GM21576 (cell line): ENCODE results near the gene LUC7L3.

Experiments used
- ATAC-seq: cut with Tn5 transposase; IDR thresholded peaks from one replicate; pipeline ENCODE4 v1.9.1; 2021; ENCODE audit warnings: mild to moderate bottlenecking, moderate library complexity; ENCODE audit not compliant: unreplicated experiment

The LUC7L3 gene

DNA sequence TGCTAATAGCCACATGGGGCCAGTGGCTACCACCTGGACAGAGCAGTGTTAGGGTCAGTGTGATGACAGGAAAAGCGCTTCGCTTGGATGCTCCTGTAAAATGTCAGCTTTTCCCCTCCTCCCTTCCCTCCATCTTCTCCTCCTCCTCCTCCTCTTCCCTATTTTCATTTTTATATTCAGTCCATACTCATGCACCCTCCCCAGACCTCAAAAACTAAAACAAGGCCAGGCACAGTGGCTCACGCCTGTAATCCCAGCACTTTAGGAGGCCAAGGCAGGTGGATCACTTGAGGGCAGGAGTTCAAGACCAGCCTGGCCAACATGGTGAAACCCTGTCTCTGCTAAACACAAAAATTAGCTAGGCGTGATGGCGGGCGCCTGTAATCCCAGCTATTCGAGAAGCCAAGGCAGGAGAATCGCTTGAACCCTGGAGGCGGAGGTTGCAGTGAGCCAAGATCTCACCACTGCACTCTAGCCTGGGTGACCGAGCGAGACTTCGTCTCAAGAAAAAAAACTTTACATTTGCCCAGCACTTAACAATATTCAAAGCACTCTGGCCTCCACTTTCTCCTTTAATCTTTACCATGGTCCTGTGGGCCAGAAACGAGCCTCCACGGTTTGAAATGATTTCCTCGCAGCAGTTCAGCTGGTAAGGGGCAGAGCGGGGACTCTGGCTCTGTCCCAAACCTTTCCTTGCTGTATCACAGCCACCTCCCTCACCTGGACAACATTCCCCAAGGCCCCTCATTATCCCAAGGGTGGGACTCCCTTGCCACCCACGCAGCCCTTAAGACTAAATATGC is 33.5 kb upstream of the LUC7L3 start:
- ATAC-seq = no peak

DNA sequence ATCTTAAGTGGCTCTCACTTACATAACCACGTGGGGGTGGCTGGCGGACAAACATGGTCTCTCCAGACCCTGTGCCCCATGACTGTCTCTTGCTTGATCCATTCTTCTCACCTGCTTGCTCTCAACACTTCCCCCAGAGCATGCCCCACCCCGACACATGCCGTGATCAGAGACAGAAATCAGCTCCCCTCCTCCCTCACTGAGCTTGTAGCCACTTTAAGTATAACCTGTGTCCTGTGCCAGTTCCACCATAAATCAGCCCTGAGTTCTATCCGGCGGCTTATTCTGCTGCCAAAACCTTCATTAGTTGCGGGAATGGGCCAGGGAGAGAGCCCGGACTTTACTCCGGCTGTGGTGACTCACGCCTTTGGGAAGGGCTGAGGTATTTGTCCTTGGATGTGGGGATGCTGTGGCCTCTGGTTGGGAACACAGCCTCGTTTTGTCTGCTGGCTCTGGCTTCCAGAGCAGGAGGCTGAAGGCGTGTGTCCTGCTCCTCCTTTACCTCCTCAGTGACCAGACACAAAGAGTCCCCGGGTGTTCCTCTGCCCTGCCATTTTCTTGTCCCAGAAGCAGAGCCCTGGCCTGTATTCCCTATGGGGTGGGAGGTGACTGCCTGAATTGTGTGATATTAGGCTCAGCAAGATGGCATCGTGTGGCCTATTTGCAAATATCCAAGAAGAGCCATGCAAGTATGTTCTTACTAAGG is 32.8 kb upstream of the LUC7L3 start:
- no peak for ATAC-seq

DNA sequence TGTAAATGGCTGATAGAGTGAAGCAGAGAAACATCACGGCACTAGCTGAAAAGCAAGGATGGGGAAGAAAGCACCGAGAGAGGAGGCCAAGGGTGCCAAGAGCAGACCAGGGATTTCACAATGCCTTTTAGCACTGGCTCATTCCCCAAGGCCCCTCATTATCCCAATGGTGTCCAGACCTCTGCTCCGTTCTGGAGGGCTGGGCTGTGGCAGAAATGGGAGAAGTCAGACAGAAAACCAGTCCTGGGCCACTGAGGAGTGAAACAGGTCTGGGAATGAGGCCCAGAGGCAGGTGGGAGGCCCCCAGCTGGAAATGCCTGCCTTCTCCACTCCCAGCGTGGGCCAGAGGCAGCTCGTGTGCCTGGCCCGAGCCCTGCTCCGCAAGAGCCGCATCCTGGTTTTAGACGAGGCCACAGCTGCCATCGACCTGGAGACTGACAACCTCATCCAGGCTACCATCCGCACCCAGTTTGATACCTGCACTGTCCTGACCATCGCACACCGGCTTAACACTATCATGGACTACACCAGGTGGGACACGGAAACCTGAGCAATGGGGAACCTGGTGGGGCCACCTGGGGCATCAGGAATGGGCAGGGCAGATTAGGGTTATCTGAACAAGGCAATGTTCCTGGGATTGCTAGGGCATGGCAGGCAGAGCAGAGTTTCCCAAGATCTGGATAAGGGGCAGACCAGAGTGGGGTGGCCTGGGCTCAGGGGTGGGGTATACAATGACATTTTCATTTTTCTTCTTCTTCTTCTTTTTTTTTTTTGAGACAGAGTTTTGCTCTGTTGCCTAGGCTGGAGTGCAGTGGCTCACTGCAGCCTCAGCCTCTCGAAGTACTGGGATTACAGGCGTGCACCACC is 32.0 kb upstream of the LUC7L3 start:
- ATAC-seq = no peak

DNA sequence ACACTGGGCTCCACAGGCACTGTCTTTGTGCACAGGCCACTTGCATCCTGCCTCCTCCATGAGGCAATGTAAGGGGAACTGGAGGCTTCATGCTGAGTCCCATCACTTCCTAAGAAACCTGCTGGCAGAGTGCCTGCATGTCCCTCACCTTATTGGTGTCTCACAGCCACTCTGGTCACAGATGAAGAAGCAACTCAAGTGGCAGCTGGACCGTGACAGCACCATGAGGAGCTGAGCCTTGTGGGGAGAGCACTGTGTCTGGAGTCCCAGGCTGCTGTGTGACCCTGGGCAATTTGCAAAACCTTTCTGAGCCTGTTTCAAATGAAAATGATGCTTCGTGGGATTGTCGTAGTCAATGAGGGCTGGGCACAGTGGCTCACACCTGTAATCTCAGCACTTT is 31.2 kb upstream of the LUC7L3 start:
- no peak for ATAC-seq

DNA sequence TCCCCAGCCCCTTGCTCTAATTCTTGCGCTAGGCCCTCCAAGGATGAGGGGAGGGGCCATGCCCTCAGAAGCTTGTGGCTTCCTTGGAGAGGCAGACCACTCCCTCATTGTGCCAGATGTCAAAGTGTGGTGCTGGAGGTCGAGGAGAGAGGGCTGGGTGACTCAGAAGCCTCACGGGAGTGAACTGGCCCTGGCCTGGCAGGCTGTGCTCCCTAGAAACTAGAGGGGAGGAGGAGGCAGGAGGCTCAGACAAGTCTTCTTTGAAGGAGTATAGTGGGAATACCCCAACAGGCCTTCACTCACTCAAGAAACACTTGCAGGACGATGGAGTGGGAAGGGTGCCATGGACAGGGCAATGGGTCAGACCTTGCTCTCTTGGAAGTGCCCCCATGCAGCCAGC is 30.2 kb upstream of the LUC7L3 start:
- no peak for ATAC-seq

DNA sequence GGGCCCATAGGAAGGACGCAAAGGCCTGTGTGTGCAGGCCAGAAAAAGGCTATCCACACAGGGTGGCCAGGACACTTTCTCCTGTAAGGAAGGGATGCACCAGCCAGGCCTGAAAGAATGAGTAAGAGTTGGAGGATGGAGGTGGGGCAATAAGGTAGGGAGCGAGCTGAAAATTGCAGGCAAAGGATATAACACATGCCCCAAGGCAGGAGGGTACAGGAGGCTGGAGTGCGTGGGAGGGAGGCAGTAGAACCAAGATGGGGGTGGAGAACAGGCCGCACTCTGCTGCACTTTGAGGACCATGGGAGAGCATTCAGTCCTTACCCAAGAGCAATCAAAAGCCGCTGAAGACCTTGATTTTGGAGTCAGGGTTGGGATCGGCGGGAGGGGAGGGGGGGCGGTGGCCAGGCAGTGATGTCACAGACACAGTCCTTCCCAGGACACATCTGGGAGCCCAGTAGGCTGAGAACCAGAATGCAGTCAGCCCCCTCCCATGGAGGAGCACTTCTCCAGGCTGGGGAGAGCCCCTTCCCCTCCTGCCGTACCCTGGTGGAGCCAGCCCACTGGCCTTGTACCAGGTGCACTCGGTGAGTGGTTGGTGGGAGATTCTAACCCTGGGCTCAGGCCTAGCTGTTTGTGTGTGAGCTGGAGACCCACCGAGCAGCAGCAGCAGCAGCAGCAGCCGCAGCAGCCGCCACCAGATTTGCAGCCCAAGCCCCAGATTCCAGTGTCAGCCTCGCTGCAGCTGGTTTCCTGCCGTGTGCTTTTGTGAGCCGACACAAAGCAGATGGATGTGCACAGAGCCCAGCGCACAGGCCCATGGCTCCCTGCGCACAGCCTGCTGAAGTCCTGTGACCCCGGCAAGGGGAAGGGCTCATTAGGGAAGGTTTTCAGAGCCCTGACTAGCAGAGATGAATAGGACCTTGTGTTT is 29.2 kb upstream of the LUC7L3 start:
- no peak for ATAC-seq

DNA sequence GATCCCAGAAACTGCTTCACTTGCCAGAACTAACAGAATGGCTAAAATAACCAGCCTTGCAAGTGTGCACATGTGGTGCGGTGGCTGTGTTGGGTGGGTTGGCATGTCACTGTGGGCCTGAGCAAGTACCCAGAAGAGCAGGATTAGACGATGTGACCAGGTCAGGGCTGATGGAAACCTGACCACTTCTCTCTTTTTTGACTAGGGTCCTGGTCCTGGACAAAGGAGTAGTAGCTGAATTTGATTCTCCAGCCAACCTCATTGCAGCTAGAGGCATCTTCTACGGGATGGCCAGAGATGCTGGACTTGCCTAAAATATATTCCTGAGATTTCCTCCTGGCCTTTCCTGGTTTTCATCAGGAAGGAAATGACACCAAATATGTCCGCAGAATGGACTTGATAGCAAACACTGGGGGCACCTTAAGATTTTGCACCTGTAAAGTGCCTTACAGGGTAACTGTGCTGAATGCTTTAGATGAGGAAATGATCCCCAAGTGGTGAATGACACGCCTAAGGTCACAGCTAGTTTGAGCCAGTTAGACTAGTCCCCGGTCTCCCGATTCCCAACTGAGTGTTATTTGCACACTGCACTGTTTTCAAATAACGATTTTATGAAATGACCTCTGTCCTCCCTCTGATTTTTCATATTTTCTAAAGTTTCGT is 28.4 kb upstream of the LUC7L3 start:
- no peak for ATAC-seq

DNA sequence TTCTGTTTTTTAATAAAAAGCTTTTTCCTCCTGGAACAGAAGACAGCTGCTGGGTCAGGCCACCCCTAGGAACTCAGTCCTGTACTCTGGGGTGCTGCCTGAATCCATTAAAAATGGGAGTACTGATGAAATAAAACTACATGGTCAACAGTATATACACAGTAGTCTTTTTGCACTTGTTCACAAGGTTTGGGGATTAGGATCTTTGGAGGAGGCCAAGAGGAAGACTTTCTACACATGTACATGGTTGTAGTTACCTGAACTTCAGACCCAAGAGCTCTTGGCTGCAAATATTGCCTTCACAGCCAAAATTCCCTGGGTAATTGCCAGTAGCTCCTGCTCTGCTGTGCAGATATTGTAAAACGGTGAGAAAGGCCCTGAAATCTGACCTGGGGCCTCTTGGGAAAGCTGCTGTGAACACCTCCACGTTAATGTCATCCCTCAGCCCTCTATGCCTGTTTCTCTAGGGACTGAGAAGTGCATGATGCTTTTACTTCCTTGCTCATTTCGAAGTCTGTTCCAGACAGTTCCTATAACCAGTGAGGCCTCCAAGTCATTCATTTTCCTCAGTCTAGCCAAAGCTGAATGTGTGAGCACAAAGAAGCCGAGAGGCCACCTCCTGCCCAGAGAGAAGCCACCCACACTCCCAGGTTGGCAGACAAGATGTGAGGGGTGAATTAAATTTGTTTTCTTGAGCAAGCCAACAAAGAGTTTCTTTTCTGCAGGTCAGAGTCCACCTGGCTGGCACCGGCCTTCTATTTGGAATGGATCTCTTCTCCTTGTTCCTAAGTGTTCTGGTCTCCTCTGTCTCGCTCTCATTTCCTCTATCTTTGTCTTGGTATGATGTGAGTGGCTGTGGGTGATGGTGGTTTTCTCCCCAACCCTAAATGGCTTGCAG is 27.6 kb upstream of the LUC7L3 start:
- ATAC-seq = no peak

DNA sequence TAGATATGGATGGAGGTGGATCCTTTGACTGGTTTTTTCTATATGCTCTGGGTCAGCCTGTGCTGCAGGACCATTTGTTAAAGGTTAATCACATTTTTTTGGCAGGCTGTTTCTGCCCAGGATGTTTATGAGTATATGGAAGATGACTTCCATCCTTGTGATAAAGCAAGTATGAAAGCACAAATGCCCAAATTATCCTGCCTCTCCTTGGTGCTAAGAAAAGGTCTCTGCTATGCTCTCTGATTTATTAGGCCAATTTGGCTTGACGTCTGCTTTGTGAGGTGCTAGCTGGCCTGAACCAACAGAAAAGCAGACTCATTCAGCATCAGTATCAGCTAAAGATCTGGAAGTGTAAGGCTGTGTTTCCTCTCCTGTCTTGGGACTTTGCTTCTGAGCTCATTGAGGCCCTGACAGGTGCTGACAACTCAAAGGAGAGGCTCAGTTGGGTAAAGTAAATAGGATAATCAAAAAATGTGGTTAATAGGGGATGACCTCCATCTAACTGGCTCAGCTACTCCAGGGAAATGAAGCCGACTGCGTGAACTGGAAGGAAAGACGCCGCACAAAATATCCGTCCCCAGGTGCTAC is 26.9 kb upstream of the LUC7L3 start:
- ATAC-seq = no peak

DNA sequence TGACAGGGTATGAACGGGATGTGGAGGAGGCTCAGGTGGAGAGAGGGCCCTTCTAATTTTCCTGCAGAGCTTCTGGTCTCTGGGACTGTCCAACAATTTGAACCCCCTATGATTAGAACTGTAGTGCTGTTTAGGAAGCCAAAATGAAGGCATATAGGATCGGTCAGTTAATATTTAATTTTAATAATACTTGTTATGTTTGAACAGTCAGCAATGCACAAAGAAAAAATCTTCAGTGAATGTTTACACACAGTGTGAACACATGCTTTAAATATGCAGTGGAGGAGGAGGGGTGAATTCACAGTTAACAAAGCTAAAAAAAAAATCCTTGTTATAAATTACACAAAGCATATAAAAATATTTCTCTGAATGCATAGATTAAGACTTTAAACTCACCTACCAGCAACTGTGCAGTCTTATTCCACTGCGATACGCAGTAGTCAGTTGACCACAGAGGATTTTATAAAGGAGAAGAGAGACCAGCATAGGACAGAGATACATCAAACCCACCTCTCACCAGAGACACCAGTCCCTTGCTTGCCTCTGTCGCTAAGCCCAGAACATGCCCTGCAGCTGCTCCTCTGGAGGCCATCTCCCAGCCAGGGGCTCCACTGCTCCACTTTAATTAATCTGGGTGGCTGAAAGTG is 26.2 kb upstream of the LUC7L3 start:
- ATAC-seq = no peak

DNA sequence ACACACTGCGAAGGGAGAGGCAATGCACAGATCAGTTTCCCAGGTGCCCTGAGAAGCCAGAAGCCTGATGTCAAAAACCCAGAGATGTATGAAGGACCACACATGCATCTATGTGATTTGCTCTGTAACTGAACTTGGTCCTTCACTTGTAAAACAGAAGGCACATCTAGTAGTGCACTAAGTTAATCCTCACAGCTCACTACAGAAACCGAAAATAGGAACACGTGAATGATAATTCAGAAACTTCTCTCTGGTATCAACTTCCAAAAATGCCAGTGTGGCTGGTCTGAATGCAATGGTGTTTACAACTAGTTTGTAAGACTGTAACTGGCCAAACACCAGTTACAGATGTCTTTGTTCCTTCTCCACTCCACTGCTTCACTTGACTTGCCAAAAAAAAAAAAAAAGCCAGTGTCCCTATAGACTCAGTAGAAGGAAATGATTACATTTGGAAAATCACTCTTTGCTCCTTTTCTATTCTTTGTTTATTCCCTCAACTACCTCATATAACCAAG is 23.0 kb upstream of the LUC7L3 start:
- no peak for ATAC-seq

DNA sequence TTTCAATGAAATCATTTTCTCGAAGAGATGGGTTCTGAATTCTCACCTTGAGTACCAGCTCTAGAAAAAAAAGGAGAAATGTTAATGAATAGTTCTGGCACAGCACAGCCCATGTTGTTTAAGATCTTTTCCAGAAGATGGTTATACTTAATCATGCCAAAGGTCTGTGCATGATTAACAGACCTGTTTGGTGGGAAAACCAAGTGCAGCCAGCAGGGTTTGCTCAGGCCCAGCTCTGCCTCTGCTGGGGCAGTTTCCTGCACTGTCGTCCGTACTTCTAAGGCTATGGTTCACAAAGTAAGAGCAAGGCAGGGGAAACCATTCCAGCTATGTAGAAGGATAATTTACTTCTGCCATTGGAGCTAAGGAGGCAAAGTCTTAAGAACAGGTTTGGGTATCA is 22.3 kb upstream of the LUC7L3 start:
- no peak for ATAC-seq

DNA sequence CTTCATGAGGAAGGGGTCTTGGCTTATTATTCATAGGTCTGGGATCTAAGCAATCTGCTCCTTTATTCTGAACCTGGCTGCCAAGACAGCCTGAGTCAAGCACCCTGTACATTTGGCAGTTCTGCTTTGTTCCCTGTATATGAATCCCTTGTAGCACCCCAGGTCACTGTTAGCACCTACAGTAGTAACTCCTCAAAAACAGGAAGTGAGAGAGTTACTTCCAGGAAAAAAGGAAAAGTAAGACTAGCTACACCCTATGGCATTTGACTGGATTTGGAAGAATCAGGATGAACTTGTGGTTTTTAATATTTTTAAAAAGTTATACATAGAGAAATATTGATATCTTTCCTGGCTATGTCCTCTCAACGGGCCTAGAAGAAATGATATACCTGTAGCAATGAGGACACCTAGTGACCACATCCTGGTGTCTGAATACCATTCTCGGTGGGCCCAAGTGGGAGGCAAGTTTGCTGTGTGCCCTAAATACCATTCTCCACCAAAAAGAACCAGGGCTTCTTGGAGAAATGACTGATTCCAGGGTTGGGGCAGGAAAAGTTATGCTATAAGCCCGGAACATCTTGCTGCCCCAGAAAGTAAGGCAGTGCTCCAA is 21.6 kb upstream of the LUC7L3 start:
- ATAC-seq = no peak

DNA sequence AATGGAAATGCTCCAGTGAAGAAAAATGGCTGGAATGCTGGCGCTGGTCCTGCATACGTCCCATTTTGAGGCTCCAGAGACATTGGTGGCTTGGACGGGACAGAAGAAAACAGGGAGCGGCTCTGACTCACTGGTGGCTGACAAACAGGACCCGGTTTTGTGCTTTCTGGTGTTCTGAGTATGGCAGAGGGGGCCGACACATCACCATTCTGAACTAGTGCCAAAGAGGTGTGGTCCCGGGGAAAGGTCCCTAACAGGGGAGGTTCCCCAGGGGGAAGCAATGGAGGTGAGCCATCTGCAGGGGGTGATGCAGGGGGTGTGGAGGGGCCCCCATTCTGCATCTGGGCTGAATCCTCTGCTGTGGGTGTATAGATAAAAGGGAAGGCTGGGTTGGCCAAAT is 20.0 kb upstream of the LUC7L3 start:
- no peak for ATAC-seq

DNA sequence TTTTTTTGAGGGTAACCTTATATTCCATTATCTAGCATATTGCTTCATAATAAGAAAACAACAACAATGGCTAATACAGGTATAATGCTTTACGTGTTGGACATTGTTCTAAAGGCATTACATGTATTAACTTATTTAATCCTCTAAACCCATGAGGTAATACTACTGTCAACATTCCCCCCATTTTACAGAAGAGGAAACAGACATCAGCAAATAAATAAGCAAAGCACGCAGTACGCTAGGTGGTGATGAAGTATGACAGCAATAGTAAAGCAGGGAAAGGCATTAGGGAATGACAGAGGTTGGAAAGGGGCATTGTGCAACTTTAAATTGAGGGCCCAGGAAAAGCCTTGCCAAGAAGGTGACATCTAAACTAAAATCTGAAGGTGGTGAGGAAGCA is 16.2 kb upstream of the LUC7L3 start:
- ATAC-seq = no peak

DNA sequence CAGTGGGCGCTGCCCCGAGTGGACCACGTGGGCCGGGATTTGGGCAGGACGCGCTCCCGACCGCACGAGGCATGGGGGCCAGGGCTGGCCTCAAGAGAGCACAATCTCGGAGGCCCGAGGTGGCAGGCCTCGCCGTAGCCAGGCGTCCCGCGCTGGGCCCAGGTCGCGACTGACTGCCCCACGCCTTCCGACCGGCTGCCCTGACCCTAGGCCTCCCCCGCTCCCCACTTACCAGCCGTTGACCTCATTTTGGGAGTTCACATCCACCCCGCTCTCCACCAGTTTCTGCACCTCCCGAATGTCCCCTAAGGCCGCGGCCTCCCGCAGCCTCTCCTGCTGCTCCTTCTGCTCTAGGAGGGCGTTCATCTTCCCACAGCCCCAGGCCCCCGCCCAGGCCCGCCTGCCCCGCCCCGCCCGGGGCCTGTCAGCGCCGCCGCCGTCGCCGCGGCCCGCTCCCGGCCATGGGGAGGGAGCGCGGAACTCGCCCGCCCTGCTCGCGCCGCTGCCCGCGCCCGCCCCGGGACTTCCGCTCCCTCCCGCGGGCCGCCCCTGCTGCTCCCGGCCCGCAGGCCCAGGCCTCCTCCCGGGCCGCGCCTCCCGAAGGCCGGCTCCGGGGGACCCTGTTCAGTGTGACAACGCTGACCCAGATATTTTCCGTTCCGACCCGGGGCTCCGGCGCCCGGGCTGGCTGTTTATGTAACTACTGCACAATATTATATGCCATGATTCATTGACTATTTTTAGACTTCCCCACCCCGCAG is 11.9 kb upstream of the LUC7L3 start, which contains the start of gene ANKRD40:
Gene ANKRD40 (minus strand): TSS at position 626 of the 761 bp plus-strand sequence. CDS start 260 bp downstream, at position 366.
- peak; percentile 73 for ATAC-seq
